ENCODE data around the gene CEACAM21.

The CEACAM21 gene

DNA sequence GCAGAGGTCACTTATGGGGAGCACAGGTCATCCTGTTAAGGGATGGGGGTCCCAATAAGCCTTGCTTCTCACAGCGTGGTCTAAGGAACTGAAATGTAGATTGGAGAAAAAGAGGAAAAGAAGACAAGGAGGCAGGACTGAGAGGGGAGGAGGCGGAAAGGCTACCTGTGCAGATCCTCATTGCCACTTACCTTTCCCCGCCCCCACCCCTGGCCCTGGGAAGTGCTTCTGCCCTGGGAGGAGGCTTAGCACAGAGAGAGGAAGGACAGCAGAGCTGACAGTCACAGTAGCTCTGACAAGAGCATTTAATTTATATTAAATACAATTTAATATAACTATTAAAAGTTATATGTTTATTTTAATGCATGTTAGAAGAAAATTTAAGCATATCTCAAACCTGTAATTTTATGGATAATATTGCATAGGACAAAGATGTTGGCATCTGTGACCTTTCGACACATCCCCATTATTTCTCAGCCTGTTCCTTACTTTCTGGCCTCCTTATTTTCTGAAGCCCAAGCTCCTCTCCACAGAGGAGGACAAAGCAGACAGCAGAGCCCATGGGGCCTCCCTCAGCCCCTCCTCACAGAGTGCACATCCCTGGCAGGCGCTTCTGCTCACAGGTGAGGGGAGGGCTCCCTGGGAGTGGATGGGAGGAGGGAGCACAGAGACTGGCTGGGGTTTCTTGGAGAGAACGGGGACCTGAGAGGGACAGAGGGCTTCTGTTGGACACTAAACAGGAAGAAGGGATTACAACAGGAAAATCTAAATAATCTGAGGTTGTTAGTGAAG lies 23.4 kb downstream of the CEACAM21 start:
- H3K4me3 ChIP-seq (ENCODE audit: low read depth, low read length), result no peak overlapping the region
- TF ChIP-seq, protein P1, sequence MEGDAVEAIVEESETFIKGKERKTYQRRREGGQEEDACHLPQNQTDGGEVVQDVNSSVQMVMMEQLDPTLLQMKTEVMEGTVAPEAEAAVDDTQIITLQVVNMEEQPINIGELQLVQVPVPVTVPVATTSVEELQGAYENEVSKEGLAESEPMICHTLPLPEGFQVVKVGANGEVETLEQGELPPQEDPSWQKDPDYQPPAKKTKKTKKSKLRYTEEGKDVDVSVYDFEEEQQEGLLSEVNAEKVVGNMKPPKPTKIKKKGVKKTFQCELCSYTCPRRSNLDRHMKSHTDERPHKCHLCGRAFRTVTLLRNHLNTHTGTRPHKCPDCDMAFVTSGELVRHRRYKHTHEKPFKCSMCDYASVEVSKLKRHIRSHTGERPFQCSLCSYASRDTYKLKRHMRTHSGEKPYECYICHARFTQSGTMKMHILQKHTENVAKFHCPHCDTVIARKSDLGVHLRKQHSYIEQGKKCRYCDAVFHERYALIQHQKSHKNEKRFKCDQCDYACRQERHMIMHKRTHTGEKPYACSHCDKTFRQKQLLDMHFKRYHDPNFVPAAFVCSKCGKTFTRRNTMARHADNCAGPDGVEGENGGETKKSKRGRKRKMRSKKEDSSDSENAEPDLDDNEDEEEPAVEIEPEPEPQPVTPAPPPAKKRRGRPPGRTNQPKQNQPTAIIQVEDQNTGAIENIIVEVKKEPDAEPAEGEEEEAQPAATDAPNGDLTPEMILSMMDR (IDR thresholded peaks at IDR 0.05; ENCODE audit: low read depth, low read length, missing control alignments), result no peak
- DNase-seq (ENCODE audit: low read depth), result no peak

DNA sequence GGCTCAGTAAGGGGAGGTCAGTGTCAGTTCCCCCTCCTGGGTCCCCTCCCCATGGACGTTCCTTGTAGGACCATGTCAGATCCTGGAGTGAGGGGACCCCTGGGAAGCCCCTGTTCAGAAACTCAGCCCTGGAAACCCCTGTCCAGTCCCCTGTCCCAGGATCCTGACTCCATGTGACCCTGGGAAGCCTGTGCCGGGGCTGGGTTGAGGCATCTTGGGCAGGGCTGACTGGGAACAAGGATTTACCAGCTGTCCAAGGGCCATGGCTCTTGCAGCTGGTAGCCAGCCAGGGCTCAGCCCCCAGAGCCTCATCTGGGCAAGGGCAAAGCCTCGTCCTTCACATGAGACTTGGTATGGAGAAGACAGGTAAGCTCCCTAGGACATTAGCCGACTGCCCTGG lies 25.8 kb downstream of the CEACAM21 start:
- no peak overlapping the region for H3K4me3 ChIP-seq (ENCODE audit: low read depth, low read length)
- TF ChIP-seq, protein P1 (IDR thresholded peaks at IDR 0.05; ENCODE audit: low read depth, low read length, missing control alignments), result no peak
- DNase-seq (ENCODE audit: low read depth), result no peak

DNA sequence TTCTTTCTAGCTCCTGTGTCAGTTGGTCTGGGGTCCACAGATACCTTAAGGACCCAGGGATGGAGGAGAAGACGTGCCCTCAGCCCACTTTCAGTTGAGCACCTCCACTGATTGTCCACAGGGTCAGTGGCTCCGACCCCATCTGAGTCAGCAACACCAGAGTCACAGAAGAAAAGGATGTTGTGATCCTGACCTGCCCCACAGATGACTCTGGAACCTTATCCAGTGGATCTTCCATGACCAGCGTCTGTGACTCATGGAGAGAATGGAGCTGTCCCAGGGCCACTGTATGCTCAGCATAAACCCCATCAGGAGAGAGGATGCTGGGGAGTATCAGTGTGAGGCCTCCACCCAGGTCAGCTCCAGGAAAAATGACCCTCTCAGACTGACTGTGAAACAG lies 28.9 kb downstream of the CEACAM21 start:
- TF ChIP-seq, protein P1 (IDR thresholded peaks at IDR 0.05; ENCODE audit: low read depth, low read length, missing control alignments), result no peak
- no peak overlapping the region for H3K4me3 ChIP-seq (ENCODE audit: low read depth, low read length)
- DNase-seq (ENCODE audit: low read depth), result no peak

DNA sequence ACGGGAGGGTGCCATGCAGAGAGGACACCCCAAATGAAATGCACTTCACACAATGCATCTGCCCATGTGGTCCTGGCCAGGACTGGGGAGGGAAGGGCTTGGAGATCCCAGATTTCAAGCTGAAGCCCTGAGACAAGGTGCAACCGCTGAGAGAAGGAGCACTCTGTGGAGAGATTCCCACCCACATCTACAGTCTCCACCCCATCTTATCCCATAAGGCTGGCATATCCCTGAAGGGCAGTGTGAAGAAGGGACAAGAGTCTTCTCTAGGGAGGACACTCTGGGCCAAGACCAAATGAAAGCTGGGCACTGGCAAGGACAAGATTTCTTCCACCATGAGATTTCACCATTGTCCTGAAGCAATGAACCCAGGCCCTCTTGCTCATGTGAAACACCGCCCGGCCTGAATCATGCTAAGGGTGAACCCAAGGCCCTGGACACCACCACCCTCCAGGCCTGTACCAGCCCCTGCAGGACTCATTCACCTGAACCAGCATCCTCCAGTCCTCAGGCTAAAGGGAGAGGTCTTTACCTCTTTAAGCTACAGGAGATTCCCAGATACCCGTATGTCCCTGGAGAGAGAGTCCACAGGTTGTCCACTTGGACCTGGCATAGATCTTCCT lies 30.4 kb downstream of the CEACAM21 start:
- TF ChIP-seq, protein P1 (IDR thresholded peaks at IDR 0.05; ENCODE audit: low read depth, low read length, missing control alignments), result no peak
- H3K4me3 ChIP-seq (ENCODE audit: low read depth, low read length), result no peak overlapping the region
- DNase-seq (ENCODE audit: low read depth), result no peak

DNA sequence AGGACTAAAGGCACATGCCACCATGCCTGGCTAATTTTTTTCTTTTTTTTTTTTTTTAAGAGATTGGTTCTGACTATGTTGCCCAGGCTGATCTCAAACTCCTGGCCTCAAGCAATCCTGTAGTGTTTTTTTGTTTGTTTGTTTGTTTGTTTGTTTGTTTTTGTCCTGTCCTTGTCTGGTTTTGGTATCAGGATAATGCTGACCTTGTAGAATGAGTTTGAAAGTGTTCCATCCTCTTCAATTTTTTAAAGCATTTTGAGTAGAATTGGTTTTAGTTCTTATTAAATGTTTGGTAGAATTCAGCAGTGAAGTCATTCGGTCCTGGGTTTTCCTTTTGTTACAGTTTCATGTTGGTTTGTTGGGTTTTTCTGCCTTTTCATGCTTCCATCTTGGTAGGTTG lies 31.7 kb downstream of the CEACAM21 start:
- H3K4me3 ChIP-seq (ENCODE audit: low read depth, low read length), result no peak overlapping the region
- no peak for DNase-seq (ENCODE audit: low read depth)
- TF ChIP-seq, protein P1 (IDR thresholded peaks at IDR 0.05; ENCODE audit: low read depth, low read length, missing control alignments), result no peak

DNA sequence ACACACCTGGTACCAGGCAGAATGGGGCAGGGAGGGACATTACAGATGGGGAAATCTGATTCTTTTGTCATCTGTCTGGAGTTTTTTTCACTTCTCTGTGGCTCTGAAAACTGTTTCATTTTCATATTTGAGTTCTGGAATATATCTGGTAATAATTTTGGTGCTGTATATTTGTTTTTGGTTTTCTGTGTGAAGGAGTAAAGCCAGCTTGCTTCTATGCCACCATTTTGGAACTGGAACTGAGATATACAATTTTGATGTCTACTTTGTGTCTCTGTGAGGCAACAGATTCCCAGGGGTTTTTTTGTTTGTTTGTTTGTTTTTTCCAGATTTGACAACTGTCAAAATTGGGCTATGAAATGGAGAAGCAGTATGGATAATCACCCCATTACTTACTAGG lies 34.8 kb downstream of the CEACAM21 start:
- H3K4me3 ChIP-seq (ENCODE audit: low read depth, low read length), result no peak overlapping the region
- no peak for DNase-seq (ENCODE audit: low read depth)
- TF ChIP-seq, protein P1 (IDR thresholded peaks at IDR 0.05; ENCODE audit: low read depth, low read length, missing control alignments), result no peak
